ENCODE data around the gene SMIM41.

- TF ChIP-seq SIN3A (IDR thresholded peaks at IDR 0.05; ENCODE audit: borderline replicate concordance, insufficient read depth, low read depth, low read length) = no peak
- TF ChIP-seq CTCF (IDR thresholded peaks at IDR 0.05) = no peak
- TF ChIP-seq POLR2AphosphoS5 (IDR thresholded peaks at IDR 0.05; ENCODE audit: low read depth, low read length) = no peak
These were observed 2.7 kb upstream of the SMIM41 start for GRCh38 chr12:52076811-52077210.

Measured in Panc1 (cell line).